GM06990 (cell line): ENCODE measurements around the gene EMILIN2.
A peak's percentile ranks its signal among the peaks of the same experiment; 100 is the strongest.

Source experiments
- DNase-seq: peaks from one replicate; pipeline ENCODE4 v3.0.0-alpha.2; 2011; ENCODE audit not compliant: insufficient read length; ENCODE audit errors: extremely low read depth
- H3K27me3 ChIP-seq: replicated peaks from 2 replicates; pipeline ENCODE4 v1.6.0; 2011; ENCODE audit warnings: low read length; ENCODE audit not compliant: control insufficient read depth, insufficient read depth
- H3K36me3 ChIP-seq: 2 replicates; pipeline ENCODE4 v1.5.1; 2011; ENCODE audit warnings: low read length; ENCODE audit not compliant: control insufficient read depth, insufficient read depth
- H3K4me3 ChIP-seq: replicated peaks from 2 replicates; pipeline ENCODE4 v1.5.1; 2011; ENCODE audit warnings: low read depth, mild to moderate bottlenecking, control low read depth, low read length
- CTCF ChIP-seq: IDR thresholded peaks from 2 replicates; pipeline ENCODE4 v1.5.1; 2011; ENCODE audit warnings: low read length, control low read depth, mild to moderate bottlenecking, inconsistent platforms; ENCODE audit not compliant: insufficient read depth, poor library complexity, severe bottlenecking

EMILIN2 gene

GRCh38 chr18:2839202-2839601 is 7.6 kb upstream of the EMILIN2 start:
- TF ChIP-seq CTCF, result no peak
- no peak overlapping the region for H3K4me3 ChIP-seq
- no peak for DNase-seq
- no peaks in the 10 kb centered on the region for H3K36me3 ChIP-seq
- H3K27me3 ChIP-seq, result no peaks in the 10 kb centered on the region

GRCh38 chr18:2840521-2840920 is 6.3 kb upstream of the EMILIN2 start:
- no peak for TF ChIP-seq CTCF
- Histone ChIP-seq H3K27me3 (no peaks in the 10 kb centered on the region), H3K4me3 (no peak overlapping the region), H3K36me3 (no peaks in the 10 kb centered on the region)
- no peak for DNase-seq

- no peak for TF ChIP-seq CTCF
- no peaks in the 10 kb centered on the region for H3K36me3 ChIP-seq
- no peak overlapping the region for H3K4me3 ChIP-seq
- no peaks in the 10 kb centered on the region; the same call in 1 of the 2 replicates for H3K27me3 ChIP-seq
- no peak for DNase-seq
Measured at GRCh38 chr18:2843146-2843545, 3.7 kb upstream of the EMILIN2 start.

- Histone ChIP-seq H3K4me3 (no peak overlapping the region), H3K27me3 (no peaks in the 10 kb centered on the region; the same call in 1 of the 2 replicates), H3K36me3 (no peaks in the 10 kb centered on the region)
- TF ChIP-seq CTCF, result no peak
- no peak for DNase-seq
Measured at GRCh38 chr18:2845172-2845571, 1.6 kb upstream of the EMILIN2 start.

GRCh38 chr18:2847317-2848246 is 776 bp downstream of the EMILIN2 start:
- Histone ChIP-seq H3K36me3 (no peaks in the 10 kb centered on the region; the same call in 1 of the 2 replicates), H3K4me3 (peak overlapping the region; percentile 65), H3K27me3 (no peaks in the 10 kb centered on the region; the same call in 1 of the 2 replicates)
- peak; percentile 43 for DNase-seq
- TF ChIP-seq CTCF, result no peak
